HG03280 (cell line): ENCODE results near the gene CCDC158.
"Not testable (repeated sequence)": the region's sequence is repeated elsewhere in the genome, so short reads cannot be mapped to it uniquely, and the experiment has no call there.

Experiments
- ATAC-seq: cut with Tn5 transposase; IDR thresholded peaks from one replicate; pipeline ENCODE4 v1.9.1; 2021; ENCODE audit warnings: mild to moderate bottlenecking, moderate library complexity; ENCODE audit not compliant: unreplicated experiment

CCDC158 gene

DNA sequence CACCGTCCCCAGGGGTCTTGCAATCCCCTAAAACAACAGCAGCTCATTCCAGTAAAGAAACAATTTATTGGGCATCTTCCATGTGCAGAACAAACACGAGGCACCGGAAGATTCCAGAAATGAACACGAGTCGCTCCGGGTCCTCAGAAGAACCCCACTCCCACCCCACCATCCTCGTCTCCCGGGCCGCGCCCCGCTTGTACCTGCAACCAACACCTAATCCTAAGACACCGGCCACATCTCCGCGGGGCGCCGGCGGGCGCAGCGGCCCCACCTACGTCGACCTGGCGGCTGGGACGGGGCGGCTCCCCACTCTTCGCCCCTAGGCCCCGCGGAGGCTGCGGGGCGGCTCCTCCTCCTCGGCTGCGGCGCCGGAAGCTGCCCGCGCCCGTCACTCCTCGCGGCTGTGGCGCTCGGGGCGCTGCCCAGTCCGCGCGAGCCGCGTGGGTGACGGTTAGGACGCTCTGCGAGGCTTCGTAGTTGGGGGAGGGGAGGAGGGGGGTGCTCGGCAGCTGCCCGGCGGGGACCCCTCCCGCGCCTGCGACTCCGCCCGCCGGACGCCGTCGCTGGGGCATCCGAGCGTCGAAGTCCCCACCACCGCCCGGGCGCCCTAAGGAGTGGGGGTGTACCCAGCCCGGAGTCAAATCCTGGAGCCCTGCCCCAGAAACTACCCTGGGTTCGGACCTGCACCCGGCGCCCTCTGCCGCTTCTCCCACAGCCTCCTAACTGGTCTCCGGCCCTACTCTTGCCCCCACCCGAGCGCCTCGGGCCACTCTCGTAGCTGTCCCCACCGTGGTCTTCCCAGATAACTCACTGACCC lies at the start of gene CCDC158:
TSS of gene CCDC158 (minus strand) at position 380 of the 820 bp plus-strand sequence. CDS start 17,934 bp downstream, outside the sequence.
- ATAC-seq = no peak

DNA sequence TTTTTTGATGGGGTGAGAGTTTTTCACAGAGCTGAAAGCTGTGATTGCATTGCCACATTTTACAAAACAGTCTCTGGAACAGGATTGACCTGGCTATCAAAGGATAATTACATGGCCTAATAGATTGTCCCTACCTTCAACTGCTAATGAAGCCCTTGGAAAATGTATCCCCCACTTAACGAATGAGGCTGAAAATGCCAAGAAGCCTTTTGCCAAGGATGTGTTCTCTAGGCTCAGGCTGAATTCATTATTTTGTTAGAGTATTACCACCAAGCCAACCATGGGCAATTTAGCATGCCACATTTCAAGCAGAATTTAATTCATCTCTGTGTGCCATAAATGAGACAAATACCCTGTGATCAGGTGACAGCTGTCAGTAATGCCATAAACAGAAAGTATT lies 49.6 kb upstream of the CCDC158 start:
- no peak for ATAC-seq

DNA sequence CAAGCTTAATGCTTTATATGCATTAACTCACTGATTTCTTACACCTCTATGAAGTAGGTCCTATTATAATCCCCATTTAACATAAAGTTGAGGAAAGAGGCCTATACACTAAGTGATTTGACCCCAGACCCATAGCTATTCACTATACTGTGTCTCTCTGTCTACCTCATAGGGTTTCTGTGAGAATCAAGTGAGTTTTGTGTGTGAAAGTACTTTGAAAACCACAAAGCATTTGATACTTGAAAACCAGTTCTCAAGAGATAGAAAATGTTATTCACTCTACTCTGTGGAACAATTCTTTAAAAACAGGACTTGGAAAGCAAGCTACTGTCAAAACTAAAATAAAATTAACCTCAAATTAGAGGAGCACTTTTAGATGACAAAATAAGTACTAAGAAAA lies 49.1 kb upstream of the CCDC158 start:
- no peak for ATAC-seq

DNA sequence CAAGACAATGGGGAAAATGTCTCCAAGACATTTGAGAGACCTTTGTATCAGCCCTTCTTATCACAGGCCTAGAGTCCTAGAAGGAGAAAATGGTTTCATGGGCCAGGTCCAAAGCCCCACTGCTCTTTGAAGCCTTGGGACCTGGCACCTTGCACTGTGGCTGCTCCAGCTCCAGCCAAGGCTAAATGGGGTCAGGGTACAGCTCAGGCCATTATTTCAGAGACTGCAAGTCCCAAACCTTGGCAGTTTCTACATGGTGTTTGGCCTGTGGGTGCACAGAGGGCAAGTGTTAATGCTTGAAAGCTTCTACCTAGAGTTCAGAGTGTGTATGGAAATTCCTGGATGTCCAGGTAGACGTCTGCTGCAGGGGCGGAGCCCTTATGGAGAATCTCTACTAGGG lies 42.6 kb upstream of the CCDC158 start:
- ATAC-seq = no peak

DNA sequence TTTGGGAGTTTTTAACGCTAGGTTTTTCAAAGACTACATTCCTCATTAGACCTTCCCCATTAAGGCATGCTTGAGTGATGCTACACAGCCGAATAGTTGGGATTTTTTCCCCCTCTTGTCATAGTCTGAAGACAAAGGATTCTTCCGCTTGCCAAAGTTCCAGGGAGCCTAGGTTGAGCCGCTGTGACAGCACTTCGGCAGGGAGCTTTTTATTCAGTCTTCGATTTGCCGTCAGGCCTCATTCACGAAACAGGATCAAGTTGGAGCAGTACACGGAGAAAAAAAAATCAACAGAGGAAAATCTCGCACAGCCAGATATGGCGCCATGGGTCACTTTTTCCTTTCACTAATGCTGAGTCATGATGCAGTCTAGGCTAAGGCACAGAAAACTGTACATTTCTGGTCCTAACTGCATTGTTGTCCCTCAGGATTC lies 38.4 kb upstream of the CCDC158 start:
- no peak for ATAC-seq

DNA sequence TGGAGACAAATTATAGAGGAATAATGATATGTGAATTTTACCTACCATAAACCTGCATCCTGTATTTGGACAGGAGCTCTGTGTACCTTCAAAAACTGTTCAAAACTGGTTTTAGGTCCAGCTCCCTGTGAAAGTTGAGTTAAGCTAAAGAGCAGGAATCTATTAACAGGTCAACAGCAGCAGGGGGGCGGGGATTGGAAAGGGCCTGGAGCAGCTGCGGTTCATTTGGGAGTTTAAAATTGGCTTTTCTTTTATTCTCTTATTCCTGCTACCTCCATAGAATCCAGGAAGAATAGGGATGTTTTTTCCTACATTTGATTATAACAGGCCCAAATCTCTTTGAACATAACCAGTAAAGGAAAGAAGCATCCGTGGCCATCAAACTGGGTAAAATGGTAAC lies 37.9 kb upstream of the CCDC158 start:
- ATAC-seq = no peak

DNA sequence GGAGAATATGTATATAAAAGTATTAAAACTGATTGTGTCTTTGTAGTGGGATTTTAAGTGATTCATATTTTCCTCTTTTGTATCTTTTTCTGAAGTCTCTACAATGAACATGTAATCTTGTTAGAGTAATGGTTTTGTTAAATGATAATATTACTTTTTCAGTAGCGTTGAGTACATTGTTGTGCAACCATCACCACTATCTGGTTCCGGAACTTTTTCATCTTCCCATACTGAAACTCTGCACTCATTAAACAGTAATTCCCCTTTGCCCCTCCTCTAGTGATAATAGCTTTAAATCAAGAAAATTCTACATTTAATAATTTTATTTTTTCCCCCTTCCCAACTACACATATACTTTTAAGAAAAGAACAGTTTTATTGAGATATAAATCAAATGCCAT lies 37.4 kb upstream of the CCDC158 start:
- no peak for ATAC-seq

DNA sequence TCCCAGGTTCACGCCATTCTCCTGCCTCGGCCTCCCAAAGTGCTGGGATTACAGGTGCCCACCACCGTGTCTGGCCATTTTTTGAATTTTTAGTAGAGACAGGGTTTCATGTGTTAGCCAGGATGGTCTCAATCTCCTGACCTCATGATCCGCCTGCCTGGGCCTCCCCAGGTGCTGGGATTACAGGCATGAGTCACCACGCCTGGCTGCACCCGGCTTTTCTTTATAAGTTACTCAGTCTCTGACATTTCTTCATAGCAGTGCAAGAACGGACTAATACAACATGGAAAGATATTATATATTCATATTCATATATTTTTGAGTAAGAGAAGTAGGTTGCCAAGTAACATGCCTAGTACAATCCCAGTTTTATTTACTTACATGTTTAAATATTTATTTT lies 36.9 kb upstream of the CCDC158 start:
- no peak for ATAC-seq

DNA sequence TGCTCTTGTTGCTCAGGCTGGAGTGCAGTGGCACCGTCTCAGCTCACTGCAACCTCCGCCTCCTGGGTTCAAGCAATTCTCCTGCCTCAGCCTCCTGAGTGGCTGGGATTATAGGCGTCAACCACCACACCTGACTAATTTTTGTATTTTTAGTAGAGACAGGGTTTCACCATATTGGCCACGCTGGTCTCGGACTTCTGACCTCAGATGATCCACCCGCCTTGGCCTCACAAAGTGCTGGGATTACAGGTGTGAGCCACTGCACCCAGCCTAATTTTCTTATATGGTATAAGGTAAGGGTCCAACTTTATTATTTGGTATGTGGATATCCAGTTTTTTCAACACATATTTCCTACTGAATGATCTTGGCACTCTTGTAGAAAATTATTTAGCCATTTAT lies 33.1 kb upstream of the CCDC158 start:
- ATAC-seq = not testable (repeated sequence)

DNA sequence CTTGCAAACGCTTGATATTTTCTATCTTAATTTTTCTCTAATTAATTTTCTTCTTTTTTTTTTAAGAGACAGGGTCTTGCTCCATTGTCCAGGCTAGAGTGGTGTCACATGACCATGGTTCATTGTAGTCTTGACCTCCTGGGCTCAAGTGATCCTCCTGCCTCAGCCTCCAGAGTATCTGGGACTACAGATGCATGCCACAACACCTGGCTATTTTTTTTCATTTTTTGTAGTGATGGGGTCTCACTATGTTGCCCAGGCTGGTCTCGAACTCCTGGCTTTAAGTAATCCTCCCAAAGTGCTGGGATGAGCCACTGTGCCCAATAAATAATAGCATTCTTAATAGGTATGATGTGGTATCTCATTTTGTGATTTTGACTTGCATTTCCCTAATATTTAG lies 32.3 kb upstream of the CCDC158 start:
- no peak for ATAC-seq

DNA sequence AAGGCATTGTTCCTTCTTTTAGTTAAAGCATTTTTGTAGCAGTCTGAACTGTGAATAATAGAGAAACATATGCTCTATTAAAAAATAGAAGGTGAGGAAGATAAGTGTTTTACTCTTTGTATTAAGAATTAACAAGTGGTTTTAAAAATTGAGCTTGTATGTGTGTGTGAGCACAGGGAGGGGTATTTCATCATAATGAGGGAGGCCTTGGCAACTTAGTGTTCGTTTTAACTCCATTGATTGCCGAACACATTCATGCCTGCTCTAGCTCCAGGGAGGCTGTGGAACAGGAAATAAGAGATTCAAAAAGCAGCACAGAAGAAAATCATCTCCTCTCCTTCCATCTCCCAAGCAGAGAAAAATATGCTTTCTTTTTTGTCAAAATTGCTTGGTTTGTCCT lies 28.9 kb upstream of the CCDC158 start:
- ATAC-seq = no peak

DNA sequence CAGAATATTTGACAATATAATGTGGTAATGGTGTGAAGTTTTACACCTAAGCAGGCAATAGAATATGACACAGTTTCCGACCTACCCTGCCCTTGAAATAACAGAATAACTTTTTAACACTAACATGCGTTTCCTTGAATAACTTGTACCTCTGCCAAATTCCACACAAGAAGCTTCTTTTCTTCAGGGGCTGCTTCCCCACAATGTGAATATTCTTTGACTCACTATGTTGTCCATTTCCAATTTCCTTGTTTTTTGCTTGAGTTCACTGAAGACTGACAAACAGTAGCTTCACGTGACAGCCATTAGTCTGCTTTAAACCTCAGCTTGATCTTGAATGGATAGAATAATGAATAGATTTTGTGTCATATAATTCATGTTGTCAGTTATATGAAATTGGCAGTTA lies 28.4 kb upstream of the CCDC158 start:
- no peak for ATAC-seq

DNA sequence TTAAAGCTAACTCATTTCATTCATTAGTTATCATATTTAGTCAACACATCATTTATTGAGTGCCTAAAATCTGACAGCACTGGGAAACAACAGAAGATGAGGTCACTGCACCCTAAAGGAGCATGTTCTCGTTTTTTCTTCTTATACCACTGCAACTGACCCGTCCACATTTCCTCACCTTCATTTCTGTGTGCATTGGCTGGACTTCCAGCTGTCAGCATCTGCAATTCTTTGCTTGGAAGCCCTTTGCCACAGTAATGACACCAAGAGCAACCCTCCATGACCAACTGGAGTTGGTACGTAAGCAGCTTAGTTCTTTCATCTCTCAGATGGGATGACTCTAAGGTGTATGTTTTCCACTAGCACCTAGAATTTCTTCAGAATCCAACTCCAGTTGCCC lies 27.3 kb upstream of the CCDC158 start:
- ATAC-seq = no peak

DNA sequence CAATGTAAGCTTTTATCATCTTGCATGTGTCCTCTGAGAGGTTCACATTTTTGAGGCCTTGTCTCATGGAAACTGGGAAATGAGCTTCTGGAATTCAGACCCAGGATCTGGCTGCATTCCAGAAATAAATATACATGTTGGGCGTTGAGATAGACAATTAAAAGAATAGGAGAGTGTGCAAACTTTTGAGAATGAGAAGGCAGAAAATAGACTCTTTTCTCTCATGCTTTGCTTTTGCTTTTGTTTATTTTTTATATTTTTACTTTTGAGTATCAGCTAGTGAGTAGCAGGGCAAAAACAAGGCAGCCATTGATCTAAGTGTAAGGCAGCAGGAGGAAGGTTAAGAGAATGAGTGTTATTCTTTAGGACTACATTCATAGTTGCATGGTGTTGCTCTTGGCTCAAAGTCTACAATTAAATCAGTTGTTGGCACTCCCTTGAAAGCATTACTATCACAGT lies 26.5 kb upstream of the CCDC158 start:
- no peak for ATAC-seq

DNA sequence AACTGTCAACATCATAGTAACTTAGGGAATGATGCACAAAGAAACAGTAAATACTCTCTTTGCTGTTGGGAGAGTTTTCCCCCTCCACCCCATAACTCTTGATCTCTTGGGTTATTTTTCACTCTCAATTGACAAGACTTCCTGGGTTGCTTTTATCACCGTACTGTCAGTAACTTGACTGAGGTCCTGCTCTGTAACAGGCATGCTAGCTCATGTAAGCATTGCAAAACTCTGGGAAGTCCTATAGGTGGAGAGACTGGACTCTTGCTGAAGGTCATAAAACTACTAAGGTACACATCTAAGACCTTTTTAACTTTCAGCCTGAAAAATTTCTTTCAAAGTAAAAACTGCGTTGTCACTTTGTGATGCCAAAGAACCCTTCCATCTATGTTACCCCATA lies 25.0 kb upstream of the CCDC158 start:
- ATAC-seq = no peak

DNA sequence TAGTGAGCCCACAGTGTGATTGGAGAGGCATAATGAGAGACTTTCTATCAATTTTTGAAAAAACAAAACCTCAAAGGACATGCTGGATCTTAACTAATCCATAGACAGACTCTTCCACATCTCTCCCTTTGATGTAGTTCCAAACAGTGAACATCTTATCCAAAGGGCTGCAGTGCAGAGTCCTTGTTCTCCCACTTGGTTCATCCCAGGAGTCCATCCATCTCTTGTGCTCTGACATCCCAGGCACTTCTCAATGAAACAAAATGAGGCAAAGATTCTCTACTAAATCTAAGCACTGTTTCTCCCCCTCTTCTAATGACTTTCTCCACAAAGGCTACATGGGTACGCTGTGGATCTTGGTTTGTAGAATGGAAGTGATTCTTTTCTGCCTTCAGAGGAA lies 22.4 kb upstream of the CCDC158 start:
- ATAC-seq = no peak

DNA sequence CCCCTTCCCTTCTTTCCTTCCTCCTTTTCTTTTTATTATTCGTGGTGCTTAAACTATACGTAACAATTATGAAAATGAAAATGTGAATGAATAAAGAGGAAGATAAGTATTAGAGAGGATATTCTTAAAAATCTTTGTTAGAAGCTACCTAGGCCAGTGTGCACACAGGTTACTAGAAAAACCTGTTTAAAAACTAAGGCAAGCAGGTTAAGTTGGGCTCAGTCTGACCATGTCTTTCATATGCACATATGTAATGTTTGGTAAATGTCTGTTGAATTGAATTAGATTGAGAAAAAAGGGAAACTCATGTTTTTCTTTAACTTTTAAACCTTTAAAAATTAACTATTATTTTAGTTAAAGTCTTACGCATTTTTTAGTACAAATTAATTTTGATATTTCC lies 21.9 kb upstream of the CCDC158 start:
- ATAC-seq = no peak

DNA sequence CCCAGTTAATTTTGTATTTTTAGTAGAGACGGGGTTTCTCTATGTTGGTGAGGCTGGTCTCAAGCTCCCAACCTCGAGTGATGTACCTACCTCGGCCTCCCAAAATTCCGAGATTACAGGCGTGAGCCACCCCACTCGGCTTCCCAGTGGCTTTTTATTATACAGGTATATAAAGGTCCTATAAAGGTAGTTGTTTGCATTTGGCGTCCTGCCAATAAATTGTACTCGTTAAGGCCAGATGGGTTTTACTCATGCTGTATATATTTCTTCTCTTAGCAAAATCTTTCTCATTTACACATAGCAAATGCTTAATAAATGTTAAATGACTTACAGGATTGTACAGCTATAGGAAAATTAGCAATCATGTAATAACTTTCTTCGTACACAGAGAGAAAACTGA lies 20.9 kb upstream of the CCDC158 start:
- ATAC-seq = no peak

DNA sequence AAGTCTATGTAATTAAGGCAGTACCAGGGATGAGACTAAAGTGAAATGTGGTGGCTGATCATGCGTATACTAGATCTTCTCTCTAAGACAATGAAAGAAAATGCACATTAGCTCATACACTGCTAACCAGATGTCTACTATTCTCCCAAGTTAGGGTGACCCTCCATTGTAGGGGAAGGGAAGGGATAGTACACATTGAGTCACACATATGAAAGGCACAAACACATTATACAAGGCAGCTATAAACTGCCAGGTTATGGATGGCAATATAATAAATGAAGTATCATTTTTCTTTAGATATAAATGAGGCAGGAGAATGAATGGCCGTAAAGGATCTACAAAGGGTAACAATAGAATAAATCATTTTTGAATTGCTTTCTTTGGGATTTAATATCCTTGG lies 18.6 kb upstream of the CCDC158 start:
- ATAC-seq = no peak

DNA sequence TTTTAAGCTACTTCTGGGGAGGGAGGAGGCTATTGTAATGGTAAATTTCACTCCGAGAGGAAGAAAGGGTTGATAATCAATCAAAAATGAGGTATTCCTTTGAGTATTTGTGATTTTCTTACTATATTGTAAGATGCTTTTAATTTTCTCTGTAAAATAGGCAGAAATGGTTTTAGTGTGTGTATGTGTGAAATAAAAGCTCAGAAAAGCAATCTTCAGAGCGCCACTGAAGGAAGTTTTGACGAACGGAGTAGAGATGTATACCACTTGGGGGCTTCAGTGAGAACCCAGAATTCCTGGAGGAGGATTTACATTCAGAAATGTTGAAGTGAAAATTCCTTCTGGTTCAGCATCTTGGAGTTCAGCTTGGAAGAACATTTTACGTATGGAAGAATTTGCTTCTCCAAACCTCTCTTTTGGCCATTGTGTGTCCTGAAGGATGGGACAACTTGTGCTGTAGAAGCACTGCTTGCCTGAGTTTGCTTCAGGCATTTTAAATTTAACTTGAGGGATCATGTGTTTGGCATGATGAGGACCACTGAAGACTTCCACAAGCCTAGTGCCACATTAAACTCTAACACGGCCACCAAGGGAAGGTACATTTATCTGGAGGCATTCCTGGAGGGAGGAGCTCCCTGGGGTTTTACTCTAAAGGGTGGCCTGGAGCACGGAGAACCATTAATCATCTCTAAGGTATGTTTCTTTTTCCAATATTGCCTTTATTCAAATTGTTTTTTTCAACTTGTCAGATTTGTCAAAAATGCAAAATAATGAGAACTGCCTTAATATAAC lies 14.8 kb upstream of the CCDC158 start:
- ATAC-seq = no peak

DNA sequence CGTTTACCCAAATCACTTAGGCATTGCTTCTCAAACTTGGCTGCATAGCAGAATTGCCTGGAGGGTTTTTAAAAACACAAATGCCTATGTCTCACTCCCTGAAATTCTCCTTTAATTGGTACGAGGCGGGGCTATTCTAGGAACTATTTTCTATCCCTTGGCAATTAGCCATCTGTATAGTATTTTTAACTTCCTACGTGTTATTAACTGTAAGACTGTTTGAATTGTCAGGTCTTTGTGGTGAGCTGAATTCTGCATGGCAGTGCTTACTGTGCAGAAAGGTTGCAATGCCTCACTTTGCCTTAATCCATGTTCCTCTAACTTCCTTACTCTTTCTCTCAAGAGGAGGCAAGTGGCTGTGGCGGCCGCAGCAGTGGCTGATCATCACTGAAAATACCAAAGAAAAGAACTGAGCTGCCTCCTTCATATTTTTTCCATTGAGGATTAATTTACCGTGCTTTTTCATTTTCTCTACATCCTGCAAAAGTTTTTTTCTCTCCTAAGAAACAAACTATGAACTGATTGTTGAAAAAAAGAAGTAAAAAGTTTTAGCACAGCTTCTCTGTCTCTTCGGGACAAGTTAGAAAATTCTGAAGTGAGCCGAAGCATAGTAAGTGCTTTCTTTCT lies 14.1 kb upstream of the CCDC158 start, which contains the start of gene SHROOM3:
TSS of gene SHROOM3 (plus strand) at position 329 of the 627 bp plus-strand sequence. CDS start 824 bp downstream, outside the sequence.
- ATAC-seq = no peak
